HCT116 (cell line): ENCODE results near the gene ACOXL. TPM values are rescaled to one million over a fixed set of nuclear protein-coding genes. Genes with fewer than 3 reads are reported as not detected.

ENCODE experiments used
- ATAC-seq: fragments of 200-7000 bp; cut with Tn5 transposase; 2 replicates; pipeline ENCODE4 v1.9.1; 2020; ENCODE audit warnings: mild to moderate bottlenecking, moderate library complexity
- BruUV-seq: library from RNA; stranded (reverse); fragments of 400-500 nt; replicated peaks from 2 replicates; lab custom pipeline; 2021; lab: Mats Ljungman, UMichigan
- CTCF ChIA-PET: fragments of 300-600 bp; sonication (Branson Sonifier 250); formaldehyde crosslinking; loops from one replicate; lab custom pipeline; 2021; ENCODE audit warnings: antibody characterized with exemption; lab: Charles Lee
- POLR2A ChIA-PET: fragments of 300-600, 350-600 bp; sonication (Branson Sonifier 250); formaldehyde crosslinking; loops from one replicate; lab custom pipeline; 2021; ENCODE audit warnings: antibody characterized with exemption; lab: Charles Lee
- RAD21 ChIA-PET, 2 experiments: fragments of 300-600 bp; sonication (Branson Sonifier 250); formaldehyde crosslinking; loops; one replicate each; lab custom pipeline; 2023; ENCODE audit warnings: low total read pairs in 2 of 2; ENCODE audit not compliant: uncharacterized antibody in 2 of 2, unreplicated experiment in 2 of 2, low non-redundant PET in 1 of 2; lab: Charles Lee
- DNase-seq: peaks from one replicate; pipeline ENCODE4 v3.0.0-alpha.2; 2010; ENCODE audit warnings: low read depth, low spot score
- H2AFZ ChIP-seq: fragments of 200-600 bp; shearing (Covaris generic), sonication (generic); 2 replicates; pipeline ENCODE4 v1.6.1; 2017; ENCODE audit warnings: low read depth, mixed run types, mixed read lengths, antibody characterized with exemption, low read length; ENCODE audit not compliant: poor library complexity, severe bottlenecking
- H3K27ac ChIP-seq: 2 replicates; pipeline ENCODE4 v1.5.1; 2012; ENCODE audit warnings: low read depth, low read length
- H3K27me3 ChIP-seq: fragments of 200-600 bp; sonication (generic); 2 replicates; pipeline ENCODE4 v1.6.1; 2016; ENCODE audit warnings: mixed run types, low read length, mixed read lengths; ENCODE audit not compliant: insufficient read depth
- H3K36me3 ChIP-seq, 2 experiments: fragments of 200-500 bp in 1 of 2; fragments of 200-600 bp in 1 of 2; sonication (Bioruptor generic) in 1 of 2; sonication (generic) in 1 of 2; 2 replicates each; pipeline versions ENCODE4 v1.5.1 to v1.6.1; 2014 to 2016; ENCODE audit warnings: low read length in 2 of 2, inconsistent platforms in 1 of 2, mixed read lengths in 1 of 2, mixed run types in 1 of 2; ENCODE audit not compliant: insufficient read depth in 2 of 2, control insufficient read depth in 1 of 2
- H3K4me1 ChIP-seq, 2 experiments: fragments of 200-600 bp in 1 of 2; sonication (generic) in 1 of 2; 2 replicates each; pipeline versions ENCODE4 v1.5.1 to v1.6.1; 2012 to 2017; ENCODE audit warnings: low read length in 2 of 2, inconsistent platforms in 1 of 2, mild to moderate bottlenecking in 1 of 2, mixed read lengths in 1 of 2, mixed run types in 1 of 2, moderate library complexity in 1 of 2; ENCODE audit not compliant: insufficient read depth in 2 of 2, control insufficient read depth in 1 of 2
- H3K4me2 ChIP-seq: fragments of 200-600 bp; sonication (generic); 2 replicates; pipeline ENCODE4 v1.6.1; 2017; ENCODE audit warnings: mixed run types, low read length, mixed read lengths
- H3K4me3 ChIP-seq, 2 experiments: fragments of 200-600 bp in 1 of 2; sonication (generic) in 1 of 2; replicated peaks in 1 of 2; 2 replicates each; pipeline ENCODE4 v1.5.1; 2011 to 2016; ENCODE audit warnings: low read length in 2 of 2, control low read depth in 1 of 2, low read depth in 1 of 2, mild to moderate bottlenecking in 1 of 2, mixed read lengths in 1 of 2, mixed run types in 1 of 2
- H3K79me2 ChIP-seq: fragments of 200-600 bp; sonication (generic); 2 replicates; pipeline ENCODE4 v1.6.1; 2017; ENCODE audit warnings: mild to moderate bottlenecking, mixed run types, low read length, moderate library complexity, mixed read lengths; ENCODE audit not compliant: insufficient read depth
- H3K9ac ChIP-seq: fragments of 200-600 bp; sonication (generic); 2 replicates; pipeline ENCODE4 v1.6.1; 2016; ENCODE audit warnings: low read length, mixed read lengths
- H3K9me2 ChIP-seq: fragments of 200-600 bp; sonication (generic), shearing (Covaris generic); 2 replicates; pipeline ENCODE4 v1.6.1; 2017; ENCODE audit warnings: mixed run types, mild to moderate bottlenecking, moderate library complexity; ENCODE audit not compliant: insufficient read depth
- H3K9me3 ChIP-seq, 2 experiments: fragments of 200-500 bp in 1 of 2; fragments of 200-600 bp in 1 of 2; sonication (Bioruptor generic) in 1 of 2; sonication (generic) in 1 of 2; 2 replicates each; pipeline ENCODE4 v1.6.1; 2014 to 2017; ENCODE audit warnings: low read length in 2 of 2, mixed read lengths in 2 of 2, inconsistent platforms in 1 of 2, low read depth in 1 of 2, mild to moderate bottlenecking in 1 of 2, mixed run types in 1 of 2, moderate library complexity in 1 of 2; ENCODE audit not compliant: control insufficient read depth in 1 of 2, insufficient read depth in 1 of 2
- H4K20me1 ChIP-seq: fragments of 200-600 bp; sonication (generic), shearing (Covaris generic); 2 replicates; pipeline ENCODE4 v1.6.1; 2017; ENCODE audit warnings: mixed run types, mild to moderate bottlenecking, moderate library complexity; ENCODE audit not compliant: insufficient read depth
- CBX3 ChIP-seq: IDR thresholded peaks from 2 replicates; pipeline ENCODE4 v1.6.1; 2012; ENCODE audit warnings: low read depth
- CTCF ChIP-seq, 3 experiments: fragments of 200-600 bp in 1 of 3; sonication (generic) in 1 of 3; IDR thresholded peaks in 2 of 3; conservative IDR thresholded peaks in 1 of 3; 2 replicates each; pipeline ENCODE4 v1.5.1; 2012 to 2017; ENCODE audit warnings: low read depth in 2 of 3, low read length in 2 of 3, antibody characterized with exemption in 1 of 3, borderline replicate concordance in 1 of 3, control low read depth in 1 of 3, mild to moderate bottlenecking in 1 of 3, mixed read lengths in 1 of 3, mixed run types in 1 of 3, moderate library complexity in 1 of 3; ENCODE audit not compliant: insufficient read depth in 1 of 3
- EGR1 ChIP-seq: IDR thresholded peaks from 2 replicates; pipeline ENCODE4 v1.6.1; 2012; ENCODE audit warnings: low read depth
- ELF1 ChIP-seq: IDR thresholded peaks from 2 replicates; pipeline ENCODE4 v1.6.1; 2012; ENCODE audit warnings: low read depth, borderline replicate concordance
- EZH2phosphoT487 ChIP-seq: fragments of 200-600 bp; IDR thresholded peaks from 2 replicates; pipeline ENCODE4 v1.6.1; 2018; ENCODE audit warnings: antibody characterized with exemption, borderline replicate concordance
- MAX ChIP-seq: IDR thresholded peaks from 2 replicates; pipeline ENCODE4 v1.6.1; 2012
- POLR2A ChIP-seq: IDR thresholded peaks from 2 replicates; pipeline ENCODE4 v1.7.0; 2011; ENCODE audit warnings: borderline replicate concordance; ENCODE audit not compliant: insufficient read depth, insufficient read length; ENCODE audit errors: extremely low read depth
- POLR2AphosphoS5 ChIP-seq: IDR thresholded peaks from 2 replicates; pipeline ENCODE4 v1.6.1; 2011; ENCODE audit warnings: mild to moderate bottlenecking, low read depth, low read length, moderate library complexity
- SIN3A ChIP-seq: IDR thresholded peaks from 2 replicates; pipeline ENCODE4 v1.6.1; 2012; ENCODE audit warnings: low read depth
- SP1 ChIP-seq: IDR thresholded peaks from 2 replicates; pipeline ENCODE4 v1.6.1; 2012; ENCODE audit warnings: low read depth
- SRF ChIP-seq: IDR thresholded peaks from 2 replicates; pipeline ENCODE4 v1.6.1; 2012; ENCODE audit warnings: low read depth
- intact Hi-C: fragments of 100-400 bp; cut with micrococcal nuclease; formaldehyde crosslinking; loops from 2 replicates; pipeline ENCODE4 v1.10.0; 2022
- total RNA-seq: library from RNA; stranded (reverse); gene quantifications from one replicate; pipeline ENCODE4 v1.2.1, GENCODE V29; 2021; ENCODE audit not compliant: unreplicated experiment
- TF ChIP-seq, protein P1 (sequence below): IDR thresholded peaks from 2 replicates; pipeline ENCODE4 v1.6.1; 2012

The ACOXL gene
- total RNA-seq, 1 experiment from 2014 or later, result 5.5 TPM

DNA sequence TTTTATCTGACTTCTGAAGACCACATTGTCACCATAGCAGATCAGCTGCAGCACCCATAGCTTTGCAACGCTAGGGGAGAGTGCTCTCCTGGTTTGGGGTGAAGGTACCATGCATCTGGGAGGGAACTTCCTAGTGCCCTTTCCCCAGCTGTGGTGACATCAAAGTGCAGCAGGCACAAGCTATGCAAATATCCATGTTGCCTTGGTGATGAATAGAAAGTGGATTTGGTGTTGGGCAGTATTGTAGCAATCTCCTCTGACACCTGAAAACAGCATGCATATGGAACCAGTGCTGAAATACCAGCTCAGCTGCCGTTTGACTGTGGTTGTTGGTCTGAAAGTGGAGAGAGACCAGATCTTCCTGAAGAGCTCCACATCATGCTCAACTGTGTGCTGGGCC lies 425.4 kb downstream of the ACOXL start:
- Histone ChIP-seq H3K4me3 (no peak overlapping the region), H3K27ac (no peak overlapping the region), H3K79me2 (peaks cover 4% of the 10 kb centered on the region), H4K20me1 (no peaks in the 10 kb centered on the region), H3K27me3 (no peaks in the 10 kb centered on the region), H3K4me2 (no peak overlapping the region), H2AFZ (no peak overlapping the region), H3K9me2 (no peaks in the 10 kb centered on the region), H3K4me1 (peaks cover 4 to 18% of the 10 kb centered on the region in 2 experiments; a peak in 3 of 4 replicates), H3K9ac (no peak overlapping the region), H3K9me3 (no peaks in the 10 kb centered on the region), H3K36me3 (peaks cover 0 to 7% of the 10 kb centered on the region in 2 experiments; a peak in 2 of 4 replicates)
- no peak for TF ChIP-seq EGR1
- no peak for TF ChIP-seq SIN3A
- TF ChIP-seq CTCF (IDR thresholded peaks at IDR 0.05 in 2 of 3, conservative IDR thresholded peaks at IDR 0.05 in 1 of 3; ENCODE audit: borderline replicate concordance in 1 of 3, insufficient read depth in 1 of 3, low read depth in 2 of 3, low read length in 2 of 3), result no peak
- TF ChIP-seq SRF, result no peak
- TF ChIP-seq, protein P1, sequence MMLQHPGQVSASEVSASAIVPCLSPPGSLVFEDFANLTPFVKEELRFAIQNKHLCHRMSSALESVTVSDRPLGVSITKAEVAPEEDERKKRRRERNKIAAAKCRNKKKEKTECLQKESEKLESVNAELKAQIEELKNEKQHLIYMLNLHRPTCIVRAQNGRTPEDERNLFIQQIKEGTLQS, result no peak
- no peak for TF ChIP-seq ELF1
- TF ChIP-seq POLR2A, result no peak
- TF ChIP-seq SP1, result no peak
- no peak for TF ChIP-seq EZH2phosphoT487
- no peak for TF ChIP-seq POLR2AphosphoS5
- TF ChIP-seq CBX3, result no peak
- TF ChIP-seq MAX, result no peak
- POLR2A ChIA-PET, result no interaction called here
- no peak for DNase-seq
- intact Hi-C loops, result no loop called here
- CTCF ChIA-PET, result no interaction called here
- RAD21 ChIA-PET, result no interaction called here
- no peak for ATAC-seq
- no TSS peak for BruUV-seq
